SIG-M5 (cell line): ENCODE results near the gene OGFOD2.
A peak's percentile ranks its signal among the peaks of the same experiment; 100 is the strongest.
"Not testable (repeated sequence)": the region's sequence is repeated elsewhere in the genome, so short reads cannot be mapped to it uniquely, and the experiment has no call there.

Experiments used
- DNase-seq: peaks from one replicate; lab custom pipeline; 2025; lab: John Stamatoyannopoulos, UW

OGFOD2 gene

GRCh38 chr12:122974892-122975789, at the start of gene OGFOD2:
OGFOD2 (plus strand) TSS chr12:122975244; CDS start chr12:122975252, 8 bp downstream.
- DNase-seq: peak; percentile 62

- no peak for DNase-seq
Measured at GRCh38 chr12:122927756-122928403, 47.2 kb upstream of the OGFOD2 start.

- no peak for DNase-seq
Measured at GRCh38 chr12:122928404-122929147, 46.5 kb upstream of the OGFOD2 start.

GRCh38 chr12:122929148-122929538, 45.9 kb upstream of the OGFOD2 start:
- no peak for DNase-seq

GRCh38 chr12:122929812-122930211, 45.2 kb upstream of the OGFOD2 start:
- no peak for DNase-seq

GRCh38 chr12:122932207-122932606, 42.8 kb upstream of the OGFOD2 start:
- DNase-seq: no peak

GRCh38 chr12:122934722-122935121, 40.3 kb upstream of the OGFOD2 start:
- no peak for DNase-seq

- DNase-seq: no peak
Measured at GRCh38 chr12:122935318-122935717, 39.7 kb upstream of the OGFOD2 start.

- no peak for DNase-seq
Measured at GRCh38 chr12:122937622-122938091, 37.4 kb upstream of the OGFOD2 start.

- DNase-seq: no peak
Measured at GRCh38 chr12:122939125-122939524, 35.9 kb upstream of the OGFOD2 start.

- not testable (repeated sequence) for DNase-seq
Measured at GRCh38 chr12:122941351-122941750, 33.7 kb upstream of the OGFOD2 start.

- DNase-seq: no peak
Measured at GRCh38 chr12:122942637-122943036, 32.4 kb upstream of the OGFOD2 start.

GRCh38 chr12:122943196-122943595, 31.8 kb upstream of the OGFOD2 start:
- no peak for DNase-seq

- DNase-seq: no peak
Measured at GRCh38 chr12:122944605-122945592, 30.1 kb upstream of the OGFOD2 start.

- peak; percentile 62 for DNase-seq
Measured at GRCh38 chr12:122946690-122947341, 28.2 kb upstream of the OGFOD2 start.

GRCh38 chr12:122947352-122947792, 27.7 kb upstream of the OGFOD2 start:
- DNase-seq: no peak

GRCh38 chr12:122948605-122949004, 26.4 kb upstream of the OGFOD2 start:
- no peak for DNase-seq

- no peak for DNase-seq
Measured at GRCh38 chr12:122949405-122949804, 25.6 kb upstream of the OGFOD2 start.

- no peak for DNase-seq
Measured at GRCh38 chr12:122949816-122950675, 25.0 kb upstream of the OGFOD2 start.

GRCh38 chr12:122951406-122951805, 23.6 kb upstream of the OGFOD2 start:
- no peak for DNase-seq
